22Rv1 (cell line): Measurements from ENCODE around the gene ATP10B.

Source experiments
- H3K27ac ChIP-seq: fragments of 450-650 bp; 2 replicates; pipeline ENCODE4 v1.5.1; 2017
- ZFX ChIP-seq: fragments of 450-650 bp; IDR thresholded peaks from 2 replicates; pipeline ENCODE4 v1.6.1; 2017; ENCODE audit warnings: antibody characterized with exemption, borderline replicate concordance
- TF ChIP-seq, protein P1 (sequence below): fragments of 450-650 bp; IDR thresholded peaks from 2 replicates; pipeline ENCODE4 v1.5.1; 2017; ENCODE audit warnings: mild to moderate bottlenecking

The ATP10B gene

DNA sequence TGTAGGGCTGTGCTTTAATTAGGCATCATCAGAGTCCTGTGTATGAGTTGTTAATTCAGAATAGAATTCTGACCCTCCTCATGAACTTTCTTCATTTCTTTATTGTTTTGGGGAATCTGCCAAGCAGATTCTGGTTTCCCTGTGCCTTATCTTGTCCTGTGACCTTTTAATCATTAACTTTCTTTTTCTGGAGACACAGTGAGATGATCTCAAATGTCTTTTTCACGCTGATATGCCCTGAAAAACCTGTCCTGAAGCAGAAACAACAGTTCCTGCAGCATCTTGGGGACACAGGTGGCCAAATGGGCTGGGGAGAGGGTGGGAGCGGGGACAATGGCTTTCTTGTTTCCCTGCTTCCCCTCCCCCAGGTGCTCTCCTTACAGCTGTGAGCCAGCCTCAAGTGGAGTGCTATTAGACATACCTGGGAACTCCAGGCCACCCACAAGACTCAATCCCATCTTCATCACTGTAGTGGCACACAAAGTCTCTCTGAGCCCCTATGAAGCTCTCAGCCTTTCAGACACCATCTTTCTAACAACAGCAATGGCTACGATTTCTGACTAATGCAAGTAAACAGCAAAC is 213.8 kb downstream of the ATP10B start:
- peak overlapping the region; percentile 23; the same call in 1 of the 2 replicates for H3K27ac ChIP-seq
- TF ChIP-seq, protein P1, sequence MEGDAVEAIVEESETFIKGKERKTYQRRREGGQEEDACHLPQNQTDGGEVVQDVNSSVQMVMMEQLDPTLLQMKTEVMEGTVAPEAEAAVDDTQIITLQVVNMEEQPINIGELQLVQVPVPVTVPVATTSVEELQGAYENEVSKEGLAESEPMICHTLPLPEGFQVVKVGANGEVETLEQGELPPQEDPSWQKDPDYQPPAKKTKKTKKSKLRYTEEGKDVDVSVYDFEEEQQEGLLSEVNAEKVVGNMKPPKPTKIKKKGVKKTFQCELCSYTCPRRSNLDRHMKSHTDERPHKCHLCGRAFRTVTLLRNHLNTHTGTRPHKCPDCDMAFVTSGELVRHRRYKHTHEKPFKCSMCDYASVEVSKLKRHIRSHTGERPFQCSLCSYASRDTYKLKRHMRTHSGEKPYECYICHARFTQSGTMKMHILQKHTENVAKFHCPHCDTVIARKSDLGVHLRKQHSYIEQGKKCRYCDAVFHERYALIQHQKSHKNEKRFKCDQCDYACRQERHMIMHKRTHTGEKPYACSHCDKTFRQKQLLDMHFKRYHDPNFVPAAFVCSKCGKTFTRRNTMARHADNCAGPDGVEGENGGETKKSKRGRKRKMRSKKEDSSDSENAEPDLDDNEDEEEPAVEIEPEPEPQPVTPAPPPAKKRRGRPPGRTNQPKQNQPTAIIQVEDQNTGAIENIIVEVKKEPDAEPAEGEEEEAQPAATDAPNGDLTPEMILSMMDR = no peak
- TF ChIP-seq ZFX = no peak

DNA sequence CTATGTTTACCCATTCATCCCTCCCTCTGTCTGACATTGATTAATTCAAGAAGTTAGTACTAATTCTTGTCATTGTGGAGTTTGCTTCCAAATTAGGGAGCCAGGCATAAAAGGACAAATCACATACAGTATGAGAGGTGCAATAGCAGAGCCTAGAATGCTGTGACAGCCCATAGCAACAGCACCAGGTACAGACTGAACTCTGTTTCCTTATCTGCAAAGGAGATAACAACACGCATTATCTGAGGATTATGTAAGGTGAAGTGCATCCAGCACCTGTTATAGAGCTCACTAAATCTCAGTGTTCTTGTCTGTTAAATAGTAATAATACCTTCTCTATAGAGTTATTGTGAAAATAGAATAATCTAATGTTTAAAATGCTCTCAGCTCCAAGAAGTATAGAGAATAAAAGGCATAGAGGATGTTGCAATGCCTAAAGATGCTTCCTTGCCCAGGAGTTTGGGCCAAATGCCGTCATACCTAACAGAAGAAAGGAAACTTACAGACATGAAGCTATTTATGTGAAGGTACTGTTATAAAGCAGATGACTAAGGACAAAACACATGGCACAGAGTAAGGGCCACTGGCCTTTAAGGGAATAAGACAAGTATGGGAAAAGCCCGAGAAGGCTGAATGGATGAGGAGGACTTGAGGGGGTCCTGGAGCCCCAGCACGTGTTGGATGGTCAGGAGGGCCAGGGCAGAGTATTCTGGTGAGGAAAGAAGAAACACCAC is 214.5 kb downstream of the ATP10B start:
- no peak for TF ChIP-seq ZFX
- TF ChIP-seq, protein P1 = no peak
- H3K27ac ChIP-seq = peak overlapping the region; percentile 23; the same call in 1 of the 2 replicates

DNA sequence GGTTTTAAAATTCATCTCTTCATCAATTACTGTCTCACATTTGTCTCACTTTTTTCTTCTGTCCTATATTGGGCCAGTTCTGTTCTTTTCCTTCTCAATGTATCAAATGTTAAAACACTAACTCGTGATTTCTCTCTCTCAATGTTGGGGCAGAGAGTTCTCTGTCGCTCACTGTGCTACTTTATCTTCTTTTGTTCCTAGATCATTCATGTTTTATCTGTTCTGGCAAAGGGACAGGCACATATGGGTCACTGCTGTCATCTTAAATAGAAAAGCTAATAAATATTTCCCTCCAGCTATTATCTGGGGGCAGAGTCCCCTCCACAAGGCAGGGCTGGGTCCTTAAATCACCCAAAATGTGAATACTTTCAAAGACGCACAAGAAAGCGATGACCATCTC is 216.3 kb downstream of the ATP10B start:
- TF ChIP-seq ZFX = no peak
- TF ChIP-seq, protein P1 = no peak
- no peak overlapping the region for H3K27ac ChIP-seq

DNA sequence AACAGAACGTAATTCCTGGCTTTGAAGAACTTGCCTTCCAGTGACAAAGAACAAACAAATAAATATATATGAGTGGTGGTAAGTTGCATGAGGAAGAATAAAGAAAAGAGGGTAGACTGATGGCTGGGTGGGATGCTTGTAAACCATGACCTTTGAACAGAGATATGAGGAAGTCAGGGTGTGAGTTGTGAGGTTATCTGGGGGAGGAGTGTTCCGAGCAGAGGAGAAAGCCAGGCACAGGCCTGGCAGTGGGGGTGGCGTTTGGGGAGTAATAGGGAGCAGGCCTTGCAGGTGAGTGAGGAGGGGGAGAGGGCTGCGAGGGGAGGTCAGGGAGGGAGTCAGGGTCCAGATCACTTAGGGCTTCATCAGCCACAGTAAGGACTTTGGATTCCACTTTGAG is 217.0 kb downstream of the ATP10B start:
- no peak overlapping the region for H3K27ac ChIP-seq
- TF ChIP-seq, protein P1 = no peak
- TF ChIP-seq ZFX = no peak

DNA sequence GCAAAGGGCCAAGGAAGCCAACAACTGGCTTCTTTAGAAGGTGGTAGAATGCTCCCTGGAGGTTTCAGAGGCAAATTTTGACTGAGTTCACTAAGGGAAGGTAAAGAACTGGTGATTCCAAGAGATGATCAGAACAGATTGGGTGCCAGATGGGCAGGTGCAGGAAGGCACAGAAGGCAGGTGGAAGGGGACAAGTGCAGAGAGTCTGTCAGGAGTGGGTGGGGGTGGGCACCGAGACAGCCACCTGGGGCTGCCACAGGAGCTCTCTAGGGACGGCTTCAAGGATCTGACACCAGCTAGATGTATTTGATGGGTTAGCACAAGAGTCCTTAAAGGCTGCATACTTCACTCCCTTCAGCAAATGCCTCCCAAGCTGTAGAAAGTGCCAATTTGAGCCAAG is 223.0 kb downstream of the ATP10B start:
- no peak overlapping the region for H3K27ac ChIP-seq
- no peak for TF ChIP-seq ZFX
- TF ChIP-seq, protein P1 = no peak

DNA sequence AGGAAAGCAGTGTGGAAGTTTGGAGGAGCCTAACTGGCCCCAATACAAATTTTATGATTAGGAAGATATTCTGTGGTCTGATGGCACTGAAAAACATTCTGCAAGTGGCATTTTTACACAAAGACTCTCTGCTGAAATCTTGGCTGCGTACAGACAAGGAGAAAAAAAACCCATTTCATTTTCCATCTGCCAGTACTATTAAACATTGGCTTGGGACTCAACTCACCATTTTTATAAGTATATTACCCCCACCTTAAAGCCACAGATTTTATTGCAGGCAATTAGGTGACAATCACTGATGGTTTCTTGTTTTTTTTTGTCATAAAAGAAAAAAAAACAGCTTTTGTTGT is 223.4 kb downstream of the ATP10B start:
- TF ChIP-seq, protein P1 = no peak
- no peak for TF ChIP-seq ZFX

DNA sequence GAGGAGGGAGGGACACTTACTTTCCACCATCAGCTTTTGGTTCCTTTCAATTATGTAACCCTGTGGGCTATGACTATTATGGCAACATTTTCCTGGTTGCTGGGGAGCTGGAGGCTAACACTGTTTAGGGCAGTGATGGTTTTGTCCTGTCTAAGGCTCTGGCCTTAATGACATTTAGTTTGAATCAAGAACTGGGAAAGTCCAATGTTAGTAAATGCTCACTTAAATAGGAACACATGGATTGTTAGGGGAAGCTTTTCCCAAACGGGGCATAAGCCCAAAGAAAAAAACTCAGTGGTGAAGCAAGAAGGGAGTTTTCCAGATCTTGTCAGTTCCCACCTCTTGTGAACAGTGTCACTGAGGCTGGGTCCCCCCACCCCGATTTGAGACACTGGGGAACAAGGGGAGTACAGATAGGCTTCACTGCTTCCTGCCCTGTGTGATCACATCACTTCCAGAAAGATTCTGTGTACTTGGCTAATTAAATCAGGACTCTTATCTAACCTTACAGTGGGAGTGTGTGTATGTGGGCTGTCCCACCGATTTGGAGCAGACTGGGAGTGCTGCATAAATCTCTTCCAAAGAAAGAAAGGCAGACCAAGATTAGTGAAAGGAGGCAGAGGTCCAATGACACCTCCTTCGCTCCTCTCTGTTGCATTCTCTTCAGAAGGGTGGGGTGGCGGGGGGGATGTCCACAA is 223.9 kb downstream of the ATP10B start:
- TF ChIP-seq, protein P1 = no peak
- no peak overlapping the region for H3K27ac ChIP-seq

More for the DNA sequence above, 223.4 kb downstream of the ATP10B start:
- H3K27ac ChIP-seq = no peak overlapping the region
